Measurements from ENCODE around the gene PELI1. TPM values are rescaled to one million over a fixed set of nuclear protein-coding genes. Genes with fewer than 3 reads are reported as not detected.

PELI1 gene
- polyA plus RNA-seq, 1 experiment: 2.0 TPM

GRCh38 chr2:64094663-64095382, 49.4 kb downstream of the PELI1 start:
- TF ChIP-seq, protein P1, sequence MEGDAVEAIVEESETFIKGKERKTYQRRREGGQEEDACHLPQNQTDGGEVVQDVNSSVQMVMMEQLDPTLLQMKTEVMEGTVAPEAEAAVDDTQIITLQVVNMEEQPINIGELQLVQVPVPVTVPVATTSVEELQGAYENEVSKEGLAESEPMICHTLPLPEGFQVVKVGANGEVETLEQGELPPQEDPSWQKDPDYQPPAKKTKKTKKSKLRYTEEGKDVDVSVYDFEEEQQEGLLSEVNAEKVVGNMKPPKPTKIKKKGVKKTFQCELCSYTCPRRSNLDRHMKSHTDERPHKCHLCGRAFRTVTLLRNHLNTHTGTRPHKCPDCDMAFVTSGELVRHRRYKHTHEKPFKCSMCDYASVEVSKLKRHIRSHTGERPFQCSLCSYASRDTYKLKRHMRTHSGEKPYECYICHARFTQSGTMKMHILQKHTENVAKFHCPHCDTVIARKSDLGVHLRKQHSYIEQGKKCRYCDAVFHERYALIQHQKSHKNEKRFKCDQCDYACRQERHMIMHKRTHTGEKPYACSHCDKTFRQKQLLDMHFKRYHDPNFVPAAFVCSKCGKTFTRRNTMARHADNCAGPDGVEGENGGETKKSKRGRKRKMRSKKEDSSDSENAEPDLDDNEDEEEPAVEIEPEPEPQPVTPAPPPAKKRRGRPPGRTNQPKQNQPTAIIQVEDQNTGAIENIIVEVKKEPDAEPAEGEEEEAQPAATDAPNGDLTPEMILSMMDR (IDR thresholded peaks at IDR 0.05; ENCODE audit: insufficient read depth, low read depth, low read length): no peak
- Histone ChIP-seq H3K4me3 (ENCODE audit: low read depth, low read length) (no peak overlapping the region), H3K36me3 (ENCODE audit: control insufficient read depth, insufficient read depth, low read length) (peaks cover 6% of the 10 kb centered on the region), H3K27me3 (ENCODE audit: control insufficient read depth, insufficient read depth, low read length) (no peaks in the 10 kb centered on the region)
- ChIA-PET CTCF (no interaction called here), POLR2A (no interaction called here)
- no peak for DNase-seq (ENCODE audit: low read depth)

GRCh38 chr2:64093341-64093740, 50.9 kb downstream of the PELI1 start:
- TF ChIP-seq, protein P1 (IDR thresholded peaks at IDR 0.05; ENCODE audit: insufficient read depth, low read depth, low read length): no peak
- ChIA-PET CTCF (no interaction called here), POLR2A (no interaction called here)
- Histone ChIP-seq H3K4me3 (ENCODE audit: low read depth, low read length) (no peak overlapping the region), H3K27me3 (ENCODE audit: control insufficient read depth, insufficient read depth, low read length) (no peaks in the 10 kb centered on the region), H3K36me3 (ENCODE audit: control insufficient read depth, insufficient read depth, low read length) (peaks cover 6% of the 10 kb centered on the region)
- no peak for DNase-seq (ENCODE audit: low read depth)

- Histone ChIP-seq H3K27me3 (ENCODE audit: control insufficient read depth, insufficient read depth, low read length) (no peaks in the 10 kb centered on the region), H3K36me3 (ENCODE audit: control insufficient read depth, insufficient read depth, low read length) (peaks cover 6% of the 10 kb centered on the region), H3K4me3 (ENCODE audit: low read depth, low read length) (no peak overlapping the region)
- no peak for DNase-seq (ENCODE audit: low read depth)
- TF ChIP-seq, protein P1 (IDR thresholded peaks at IDR 0.05; ENCODE audit: insufficient read depth, low read depth, low read length): no peak
- CTCF ChIA-PET: no interaction called here
- POLR2A ChIA-PET: no interaction called here
Observed at GRCh38 chr2:64092502-64092901, 51.7 kb downstream of the PELI1 start.

- ChIA-PET CTCF (no interaction called here), POLR2A (no interaction called here)
- H3K4me3 ChIP-seq (ENCODE audit: low read depth, low read length): no peak overlapping the region
- peaks cover 5% of the 10 kb centered on the region; the same call in 1 of the 2 replicates for H3K36me3 ChIP-seq (ENCODE audit: control insufficient read depth, insufficient read depth, low read length)
- TF ChIP-seq, protein P1 (IDR thresholded peaks at IDR 0.05; ENCODE audit: insufficient read depth, low read depth, low read length): no peak
- no peaks in the 10 kb centered on the region for H3K27me3 ChIP-seq (ENCODE audit: control insufficient read depth, insufficient read depth, low read length)
- DNase-seq (ENCODE audit: low read depth): no peak
Observed at GRCh38 chr2:64090264-64090663, 54.0 kb downstream of the PELI1 start.

GRCh38 chr2:64086347-64087082, 57.7 kb downstream of the PELI1 start:
- ChIA-PET CTCF (no interaction called here), POLR2A (no interaction called here)

More at GRCh38 chr2:64086347-64087082, 57.7 kb downstream of the PELI1 start:
- DNase-seq (ENCODE audit: low read depth): no peak
- H3K4me3 ChIP-seq (ENCODE audit: low read depth, low read length): no peak overlapping the region
- H3K27me3 ChIP-seq (ENCODE audit: control insufficient read depth, insufficient read depth, low read length): no peaks in the 10 kb centered on the region
- TF ChIP-seq, protein P1 (IDR thresholded peaks at IDR 0.05; ENCODE audit: insufficient read depth, low read depth, low read length): no peak
- no peaks in the 10 kb centered on the region for H3K36me3 ChIP-seq (ENCODE audit: control insufficient read depth, insufficient read depth, low read length)
